ENCODE measurements around the gene NTN1. TPM values are rescaled to one million over a fixed set of nuclear protein-coding genes. Genes with fewer than 3 reads are reported as not detected.

NTN1 gene
- polyA plus RNA-seq, 1 experiment, result 0.05 TPM

- no peak for TF ChIP-seq CTCF (IDR thresholded peaks at IDR 0.05; ENCODE audit: low read depth, low read length)
- H3K27ac ChIP-seq (ENCODE audit: low read depth, low read length), result no peak overlapping the region
- H3K9me3 ChIP-seq (ENCODE audit: control insufficient read depth, insufficient read depth, low read length), result peaks cover 7% of the 10 kb centered on the region
- ChIA-PET CTCF (no interaction called here), POLR2A (no interaction called here)
- DNase-seq (ENCODE audit: low read depth, low spot score), result no peak
- no peak overlapping the region for H3K4me3 ChIP-seq (ENCODE audit: low read depth, low read length)
- no peaks in the 10 kb centered on the region for H3K27me3 ChIP-seq (ENCODE audit: control insufficient read depth, insufficient read depth, low read length)
Measured at GRCh38 chr17:9080296-9080914, 59.1 kb downstream of the NTN1 start.

- ChIA-PET CTCF (no interaction called here), POLR2A (no interaction called here)
- no peak for DNase-seq (ENCODE audit: low read depth, low spot score)
- Histone ChIP-seq H3K9me3 (ENCODE audit: control insufficient read depth, insufficient read depth, low read length) (peaks cover 7% of the 10 kb centered on the region), H3K27me3 (ENCODE audit: control insufficient read depth, insufficient read depth, low read length) (no peaks in the 10 kb centered on the region), H3K4me3 (ENCODE audit: low read depth, low read length) (no peak overlapping the region), H3K27ac (ENCODE audit: low read depth, low read length) (no peak overlapping the region)
- TF ChIP-seq CTCF (IDR thresholded peaks at IDR 0.05; ENCODE audit: low read depth, low read length), result no peak
Measured at GRCh38 chr17:9080983-9081382, 59.7 kb downstream of the NTN1 start.

- H3K27me3 ChIP-seq (ENCODE audit: control insufficient read depth, insufficient read depth, low read length), result no peaks in the 10 kb centered on the region
- no peak overlapping the region for H3K27ac ChIP-seq (ENCODE audit: low read depth, low read length)
- H3K9me3 ChIP-seq (ENCODE audit: control insufficient read depth, insufficient read depth, low read length), result peaks cover 18% of the 10 kb centered on the region
- CTCF ChIA-PET, result no interaction called here
- DNase-seq (ENCODE audit: low read depth, low spot score), result no peak
- TF ChIP-seq CTCF (IDR thresholded peaks at IDR 0.05; ENCODE audit: low read depth, low read length), result no peak
- H3K4me3 ChIP-seq (ENCODE audit: low read depth, low read length), result no peak overlapping the region
- POLR2A ChIA-PET, result no interaction called here
Measured at GRCh38 chr17:9086577-9086976, 65.3 kb downstream of the NTN1 start.

- Histone ChIP-seq H3K9me3 (ENCODE audit: control insufficient read depth, insufficient read depth, low read length) (peaks cover 16% of the 10 kb centered on the region), H3K27me3 (ENCODE audit: control insufficient read depth, insufficient read depth, low read length) (no peaks in the 10 kb centered on the region), H3K27ac (ENCODE audit: low read depth, low read length) (no peak overlapping the region), H3K4me3 (ENCODE audit: low read depth, low read length) (no peak overlapping the region)
- no peak for DNase-seq (ENCODE audit: low read depth, low spot score)
- CTCF ChIA-PET, result no interaction called here
- POLR2A ChIA-PET, result no interaction called here
- TF ChIP-seq CTCF (IDR thresholded peaks at IDR 0.05; ENCODE audit: low read depth, low read length), result no peak
Measured at GRCh38 chr17:9087921-9088320, 66.6 kb downstream of the NTN1 start.

- Histone ChIP-seq H3K4me3 (ENCODE audit: low read depth, low read length) (no peak overlapping the region), H3K27ac (ENCODE audit: low read depth, low read length) (no peak overlapping the region), H3K27me3 (ENCODE audit: control insufficient read depth, insufficient read depth, low read length) (no peaks in the 10 kb centered on the region), H3K9me3 (ENCODE audit: control insufficient read depth, insufficient read depth, low read length) (peaks cover 16% of the 10 kb centered on the region)
- CTCF ChIA-PET, result no interaction called here
- TF ChIP-seq CTCF (IDR thresholded peaks at IDR 0.05; ENCODE audit: low read depth, low read length), result no peak
- DNase-seq (ENCODE audit: low read depth, low spot score), result no peak
- POLR2A ChIA-PET, result no interaction called here
Measured at GRCh38 chr17:9090641-9091096, 69.4 kb downstream of the NTN1 start.
